PFSK-1 (cell line): ENCODE data around the gene STK25.
A peak's percentile ranks its signal among the peaks of the same experiment; 100 is the strongest.

Experiments
- FOXP2 ChIP-seq: optimal IDR thresholded peaks from 2 replicates; pipeline ENCODE3; 2011; ENCODE audit warnings: borderline replicate concordance, control low read depth, inconsistent platforms; ENCODE audit not compliant: insufficient read depth; ENCODE audit errors: extremely low read length, extremely low read depth
- POLR2AphosphoS5 ChIP-seq: IDR thresholded peaks from 2 replicates; pipeline ENCODE4 v1.6.1; 2012; ENCODE audit warnings: low read depth, mild to moderate bottlenecking, control low read depth, low read length, moderate library complexity
- REST ChIP-seq, 2 experiments: IDR thresholded peaks; 2 replicates each; pipeline versions ENCODE4 v1.6.1 to v1.8.0; 2011 to 2012; ENCODE audit warnings: low read depth in 2 of 2, low read length in 2 of 2, control low read depth in 1 of 2, inconsistent platforms in 1 of 2, mild to moderate bottlenecking in 1 of 2, moderate library complexity in 1 of 2; ENCODE audit not compliant: insufficient read depth in 1 of 2
- SIN3A ChIP-seq: IDR thresholded peaks from 2 replicates; pipeline ENCODE4 v1.6.1; 2012; ENCODE audit warnings: mild to moderate bottlenecking, low read length, moderate library complexity, borderline replicate concordance; ENCODE audit not compliant: insufficient read depth
- TAF1 ChIP-seq: IDR thresholded peaks from 2 replicates; pipeline ENCODE4 v1.6.1; 2012; ENCODE audit warnings: low read length, control low read depth, borderline replicate concordance; ENCODE audit not compliant: insufficient read depth

Gene STK25

GRCh38 chr2:241547781-241548450, 39.5 kb upstream of the STK25 start:
- TF ChIP-seq TAF1, result no peak
- TF ChIP-seq REST (IDR thresholded peaks at IDR 0.05; ENCODE audit: insufficient read depth in 1 of 2, low read depth in 2 of 2, low read length in 2 of 2), result no peak
- no peak for TF ChIP-seq FOXP2
- no peak for TF ChIP-seq SIN3A
- TF ChIP-seq POLR2AphosphoS5, result no peak

GRCh38 chr2:241546771-241547498, 38.6 kb upstream of the STK25 start:
- TF ChIP-seq REST (IDR thresholded peaks at IDR 0.05; ENCODE audit: insufficient read depth in 1 of 2, low read depth in 2 of 2, low read length in 2 of 2), result no peak
- no peak for TF ChIP-seq TAF1
- no peak for TF ChIP-seq POLR2AphosphoS5
- TF ChIP-seq FOXP2, result peak; percentile 21

- TF ChIP-seq REST (IDR thresholded peaks at IDR 0.05; ENCODE audit: insufficient read depth in 1 of 2, low read depth in 2 of 2, low read length in 2 of 2) (no peak), POLR2AphosphoS5 (no peak), SIN3A (no peak), TAF1 (no peak), FOXP2 (no peak)
These were observed 37.4 kb upstream of the STK25 start for GRCh38 chr2:241545523-241546473.

GRCh38 chr2:241545106-241545505, 36.7 kb upstream of the STK25 start:
- no peak for TF ChIP-seq FOXP2
- no peak for TF ChIP-seq SIN3A
- TF ChIP-seq REST (IDR thresholded peaks at IDR 0.05; ENCODE audit: insufficient read depth in 1 of 2, low read depth in 2 of 2, low read length in 2 of 2), result no peak
- no peak for TF ChIP-seq POLR2AphosphoS5
- no peak for TF ChIP-seq TAF1
